GM18861 (cell line): ENCODE data around the gene CCDC192.
"Not testable (repeated sequence)": the region's sequence is repeated elsewhere in the genome, so short reads cannot be mapped to it uniquely, and the experiment has no call there.

Experiments
- ATAC-seq: cut with Tn5 transposase; IDR thresholded peaks from one replicate; pipeline ENCODE4 v1.9.1; 2021; ENCODE audit not compliant: unreplicated experiment

CCDC192 gene

DNA sequence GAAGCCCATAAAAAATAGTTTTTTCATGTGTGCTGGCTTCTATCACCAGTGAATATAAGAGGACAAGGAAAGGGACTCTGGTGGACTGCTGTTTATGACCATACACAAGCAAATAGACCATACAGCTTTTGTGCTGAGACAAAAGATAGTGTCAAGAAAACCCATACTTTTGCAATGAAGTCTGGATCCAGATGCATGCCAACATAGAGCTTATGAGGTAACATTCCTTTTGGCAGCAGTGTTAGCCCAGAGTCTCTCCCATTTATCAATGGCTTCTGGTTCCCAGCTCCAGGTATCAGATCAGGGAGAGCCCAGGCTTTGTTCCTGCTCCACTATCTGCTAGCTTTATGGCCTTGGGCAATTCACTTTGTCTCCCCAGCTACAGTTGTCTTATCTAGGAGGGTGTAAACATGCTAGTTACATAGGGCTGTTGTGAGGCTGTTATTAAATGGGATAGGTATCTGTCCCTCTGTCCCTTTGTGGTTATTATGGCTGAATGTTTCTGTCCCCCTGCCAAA is 55.6 kb downstream of the CCDC192 start:
- ATAC-seq = no peak

DNA sequence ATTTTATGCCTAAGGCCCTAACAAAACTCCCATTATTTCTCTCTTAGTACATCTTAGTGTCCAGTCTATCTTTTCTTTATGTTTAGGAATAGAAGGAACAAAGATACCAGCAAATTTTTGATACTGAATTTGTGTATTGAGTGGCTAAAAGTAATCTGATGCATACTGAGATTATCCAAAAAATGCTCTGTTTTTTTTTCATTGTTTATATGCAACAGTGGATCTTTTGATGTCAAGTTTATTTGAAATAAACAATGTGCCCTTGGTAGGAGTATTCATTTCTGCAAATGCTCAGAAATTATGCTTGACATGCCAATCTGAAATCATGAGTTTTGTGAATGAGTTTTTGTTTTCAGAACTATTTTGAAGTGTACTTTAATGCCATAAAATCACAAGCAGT is 58.7 kb downstream of the CCDC192 start:
- ATAC-seq = no peak

DNA sequence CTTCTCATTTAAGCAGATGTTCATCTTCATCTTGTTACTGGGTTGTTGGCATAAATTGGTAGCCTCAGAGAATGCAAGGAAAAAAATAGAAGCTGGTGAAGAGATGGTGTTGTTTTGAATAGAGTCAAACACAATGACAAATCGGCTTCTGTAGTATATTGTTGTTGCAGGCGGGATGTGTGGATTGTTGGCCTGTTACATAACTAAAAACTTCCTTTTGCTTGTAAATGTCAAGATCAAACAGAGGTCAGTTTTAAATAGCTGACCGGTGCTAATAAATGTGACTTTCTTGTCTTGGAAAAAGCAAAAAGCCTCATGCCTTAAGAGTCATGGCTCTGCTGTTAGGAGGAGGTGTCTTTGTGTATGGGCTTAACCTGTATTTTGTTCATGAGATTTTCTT is 59.2 kb downstream of the CCDC192 start:
- no peak for ATAC-seq

DNA sequence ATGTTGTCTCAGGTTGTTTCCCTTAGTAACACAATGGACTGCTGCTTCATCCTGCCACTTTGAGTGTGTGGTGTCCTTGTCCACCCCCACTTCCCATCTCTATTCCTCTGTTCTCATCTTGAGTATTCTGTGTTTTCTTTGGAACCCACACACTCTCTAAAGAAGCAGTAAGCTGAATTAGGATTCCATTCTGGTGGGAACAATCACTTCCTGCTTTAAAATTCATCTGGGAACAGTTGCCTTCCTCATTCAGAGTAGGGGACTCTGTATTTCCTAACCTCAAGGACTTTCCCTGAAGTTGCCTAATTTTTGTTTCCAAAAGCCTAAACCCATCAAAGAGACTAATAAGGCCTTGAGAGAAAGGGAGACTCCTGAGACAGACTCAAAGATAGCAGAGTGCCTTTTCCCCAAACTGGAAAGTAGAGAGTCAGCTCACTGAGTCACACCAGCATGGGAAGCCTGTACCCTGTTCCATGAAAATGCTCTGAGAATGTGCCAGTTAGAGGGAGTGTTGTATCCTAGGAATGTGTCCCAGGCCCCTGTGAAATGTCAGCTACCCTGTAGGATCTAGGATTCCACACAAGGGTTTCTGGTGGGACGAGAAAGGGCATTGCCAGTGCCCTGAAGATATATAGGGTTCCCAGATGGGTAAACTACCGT is 63.6 kb downstream of the CCDC192 start:
- ATAC-seq = no peak

DNA sequence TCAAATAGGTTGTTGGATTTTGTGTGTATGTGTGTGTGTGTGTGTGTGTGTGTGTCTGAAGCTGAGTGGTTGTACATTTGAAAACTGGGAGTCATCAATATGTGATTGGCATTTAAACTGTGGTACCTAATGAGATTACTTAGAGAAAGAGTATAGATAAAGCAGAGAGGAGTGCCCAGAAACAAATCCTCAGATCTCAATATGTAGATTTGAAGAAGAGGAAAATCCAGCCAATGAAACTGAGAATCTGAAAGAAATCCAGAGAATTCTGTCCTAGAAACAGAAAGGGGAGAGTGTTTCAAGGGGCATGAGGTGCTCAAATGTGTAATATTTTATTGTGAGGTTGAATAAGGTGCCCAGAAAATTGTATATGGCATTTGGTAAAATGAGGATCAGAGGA is 66.2 kb downstream of the CCDC192 start:
- ATAC-seq = no peak

DNA sequence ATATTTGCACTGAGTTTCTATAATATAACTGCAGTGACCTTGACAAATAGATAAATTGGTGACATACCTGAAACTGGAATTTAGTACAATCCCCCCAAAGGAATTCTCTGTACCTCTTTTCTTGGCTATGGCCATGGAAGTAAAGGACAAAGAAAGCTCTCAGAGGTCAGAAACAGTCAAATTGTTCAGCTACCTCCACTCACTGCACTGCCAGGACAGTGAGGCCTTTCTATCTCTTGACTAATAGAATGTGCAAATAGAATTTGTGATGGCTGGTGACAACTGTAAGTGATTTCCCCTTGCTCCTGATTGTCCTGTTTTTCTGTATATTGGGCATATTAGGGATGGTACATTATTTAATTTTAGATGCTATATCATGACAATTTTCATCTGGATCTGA is 67.1 kb downstream of the CCDC192 start:
- ATAC-seq = no peak

DNA sequence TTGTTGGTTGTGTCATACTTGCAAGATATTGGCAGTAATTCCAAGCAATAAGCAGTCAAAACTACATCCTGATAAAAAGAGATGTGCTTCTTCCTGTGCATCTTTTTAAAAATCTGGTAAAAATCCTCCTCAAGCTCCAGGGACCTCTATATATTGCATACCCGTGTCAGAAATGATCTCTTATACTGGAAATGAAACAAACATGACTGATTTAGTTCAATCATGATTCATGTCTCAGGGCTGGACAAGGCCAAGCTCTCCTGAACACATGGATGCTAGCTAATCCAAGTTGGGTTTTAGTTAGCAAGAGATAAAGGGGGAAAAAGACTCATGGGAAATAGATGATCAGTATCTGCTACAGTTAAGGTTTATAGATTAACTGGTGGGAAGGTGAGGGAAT is 69.3 kb downstream of the CCDC192 start:
- no peak for ATAC-seq

DNA sequence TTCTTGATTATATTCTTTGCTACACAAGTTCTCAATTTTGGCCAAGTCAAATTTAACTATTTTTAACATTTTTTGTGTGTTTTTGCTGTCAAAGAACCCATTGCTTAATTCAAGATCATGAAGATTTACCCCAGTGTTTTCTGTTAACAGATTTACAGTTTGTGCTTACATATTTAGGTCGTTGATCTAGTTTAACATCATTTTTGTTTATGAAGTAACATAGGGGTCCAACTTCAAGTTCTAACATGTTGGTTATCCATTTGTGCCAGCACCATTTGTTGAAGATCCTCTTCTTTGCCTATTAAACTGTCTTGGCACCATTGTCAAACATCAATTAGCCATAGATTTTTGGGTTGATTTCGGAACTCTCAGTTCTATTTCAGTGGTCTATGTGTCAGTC is 71.0 kb downstream of the CCDC192 start:
- ATAC-seq = no peak

DNA sequence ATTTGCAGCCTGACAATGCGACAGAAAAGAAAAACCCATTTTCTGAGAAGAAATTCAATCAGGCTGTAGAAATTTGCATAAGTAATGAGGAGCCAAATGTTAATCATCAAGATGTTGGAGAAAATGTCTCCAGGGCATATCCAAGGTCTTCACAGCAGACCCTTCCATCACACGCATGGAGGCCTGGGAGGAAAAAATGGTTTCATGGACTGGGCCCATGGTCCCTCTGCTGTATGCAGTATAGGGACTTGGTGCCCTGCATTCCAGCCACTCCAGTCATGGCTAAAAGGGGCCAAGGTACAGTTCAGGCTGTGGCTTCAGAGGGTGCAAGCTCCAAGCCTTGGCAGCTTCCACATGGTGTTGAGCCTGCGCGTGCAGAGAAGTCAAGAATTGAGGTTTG is 73.3 kb downstream of the CCDC192 start:
- no peak for ATAC-seq

DNA sequence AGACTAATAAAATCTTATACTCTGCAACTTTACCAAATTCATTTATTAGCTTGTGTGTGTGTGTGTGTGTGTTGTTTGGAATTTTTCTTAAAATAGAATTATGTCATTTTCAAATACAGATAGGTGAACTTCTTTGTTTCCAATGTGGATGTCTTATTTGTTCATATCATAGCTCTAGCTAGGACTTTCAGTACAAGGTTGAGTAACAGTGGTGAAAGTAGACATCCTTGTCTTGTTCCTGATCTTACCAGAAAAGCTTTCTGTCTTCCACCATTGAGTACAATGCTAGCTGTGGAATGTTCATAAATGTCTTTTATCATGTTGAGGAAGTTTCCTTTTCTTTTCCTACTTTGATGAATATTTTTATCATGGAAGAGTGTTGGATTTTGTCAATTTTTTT is 74.8 kb downstream of the CCDC192 start:
- ATAC-seq = no peak

DNA sequence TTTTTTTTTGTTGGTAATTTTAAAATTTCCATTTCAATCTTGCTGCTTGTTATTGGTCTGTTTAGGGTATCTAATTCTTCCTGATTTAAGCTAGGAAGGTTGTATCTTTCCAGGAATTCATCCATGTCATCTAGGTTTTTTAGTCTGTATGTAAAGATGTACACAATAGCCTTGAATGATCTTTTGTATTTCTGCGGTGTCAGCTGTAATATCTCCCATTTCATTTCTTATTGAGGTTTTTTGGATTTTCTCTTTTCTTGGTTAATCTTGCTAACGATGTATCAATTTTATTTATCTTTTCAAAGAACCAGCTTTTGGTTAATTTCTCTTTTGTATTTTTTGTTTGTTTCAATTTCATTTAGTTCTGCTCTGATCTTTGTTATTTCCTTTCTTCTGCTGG is 79.3 kb downstream of the CCDC192 start:
- ATAC-seq = not testable (repeated sequence)

DNA sequence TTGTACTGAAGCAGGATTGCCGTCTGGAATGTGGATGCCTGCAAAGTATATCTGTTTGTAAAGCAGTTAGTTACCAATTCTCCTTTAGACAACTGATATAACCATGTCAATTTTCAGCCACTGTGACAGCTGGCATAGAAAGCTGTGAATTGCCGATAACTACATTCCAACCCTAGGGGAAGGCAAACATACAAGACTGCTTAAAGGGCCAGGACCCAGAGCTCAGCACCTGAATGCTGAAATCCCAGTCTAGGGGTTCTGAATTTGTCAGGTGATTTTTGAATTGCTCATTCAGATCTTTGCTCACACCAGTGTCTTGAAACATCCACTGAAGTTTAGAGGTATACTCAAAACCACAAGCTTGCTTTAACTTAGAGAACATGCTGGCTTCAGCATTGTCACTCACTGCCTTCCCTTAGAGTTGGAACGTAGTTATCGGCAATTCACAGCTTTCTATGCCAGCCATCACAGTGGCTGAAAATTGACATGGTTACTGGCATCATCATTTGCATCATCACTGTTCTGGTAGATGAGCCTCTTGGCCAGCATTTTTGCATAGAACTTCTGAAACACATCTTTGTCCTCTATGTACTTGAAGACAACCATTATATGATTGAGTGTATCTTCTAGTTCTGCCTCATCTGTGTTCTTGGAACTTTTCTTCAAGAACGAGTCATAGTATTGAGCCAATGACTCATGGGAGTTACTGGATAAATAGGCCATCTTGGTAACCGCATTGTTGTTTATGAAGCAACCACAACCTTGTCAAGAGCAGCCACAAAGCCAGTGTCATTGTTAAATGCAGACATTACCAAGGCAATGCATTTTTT is 82.1 kb downstream of the CCDC192 start:
- ATAC-seq = peak; percentile 87

DNA sequence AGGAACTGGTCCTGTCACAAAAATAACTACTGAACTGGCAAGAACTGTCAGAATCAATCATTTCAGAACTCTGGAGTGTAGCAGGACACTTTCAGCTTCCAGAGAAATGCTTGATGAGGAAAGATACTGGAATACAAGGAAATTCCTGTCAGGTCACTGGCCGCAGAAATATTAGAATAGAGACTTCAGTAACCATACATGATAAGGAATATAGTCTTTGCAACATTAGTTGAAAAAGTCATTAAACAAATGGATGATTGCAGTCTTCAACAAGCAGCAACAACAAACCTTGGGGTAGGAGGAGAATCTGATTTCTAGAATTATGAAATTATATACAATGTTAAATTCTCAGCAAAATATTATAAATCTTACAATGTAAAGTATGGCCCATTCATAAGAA is 88.2 kb downstream of the CCDC192 start:
- no peak for ATAC-seq

DNA sequence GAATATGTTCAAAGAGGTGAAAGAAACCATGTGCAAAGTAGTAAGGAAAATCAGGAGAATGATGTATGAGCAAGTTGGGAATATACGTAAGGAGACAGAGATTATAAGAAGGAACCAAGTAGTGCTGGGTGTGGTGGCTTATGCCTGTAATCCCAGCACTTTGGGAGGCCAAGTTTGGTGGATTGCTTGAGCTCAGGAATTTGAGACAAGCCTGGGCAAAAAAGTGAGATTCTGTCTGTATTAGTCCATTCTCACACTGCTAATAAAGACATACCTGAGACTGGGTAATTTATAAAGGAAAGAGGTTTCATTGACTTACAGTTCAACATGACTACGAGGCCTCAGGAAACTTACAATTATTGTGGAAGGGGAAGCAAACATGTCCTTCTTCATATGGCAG is 88.7 kb downstream of the CCDC192 start:
- ATAC-seq = not testable (repeated sequence)

DNA sequence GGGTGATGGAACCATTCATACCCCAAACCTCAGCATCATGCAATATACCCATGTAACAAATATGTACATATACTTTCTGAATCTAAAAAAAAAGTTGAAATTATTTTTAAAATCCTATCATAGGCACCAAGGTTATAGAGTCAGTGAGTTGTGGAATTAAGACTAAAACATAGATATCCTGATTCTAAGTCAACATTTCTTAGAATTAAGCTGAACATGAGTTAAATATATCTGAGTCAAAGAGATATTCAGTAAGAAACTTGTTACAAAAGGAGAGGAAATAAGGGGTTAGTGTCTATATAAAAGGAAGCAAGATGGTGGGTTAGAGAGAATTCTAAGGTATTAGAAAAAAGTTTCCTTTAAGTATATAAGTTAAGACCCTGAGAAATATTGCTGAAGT is 89.9 kb downstream of the CCDC192 start:
- ATAC-seq = no peak

DNA sequence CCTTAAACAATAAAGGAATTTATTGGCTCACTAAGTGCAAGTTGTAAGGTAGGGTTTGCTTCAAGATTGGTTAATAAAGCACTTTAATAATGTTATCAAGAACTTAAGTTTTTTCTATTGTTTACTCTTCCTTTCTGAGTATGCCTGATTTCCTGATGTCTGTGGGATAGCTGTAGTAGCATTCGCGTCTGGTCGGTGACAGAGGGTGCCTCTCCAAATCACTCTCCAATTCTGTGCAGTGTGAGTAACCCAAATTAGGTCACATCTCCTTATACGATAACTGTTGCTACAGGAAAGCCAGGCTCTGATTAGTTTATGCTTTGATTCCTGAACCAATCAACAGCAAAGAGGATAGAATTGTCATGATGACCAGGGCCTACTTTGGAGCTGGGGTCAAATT is 90.7 kb downstream of the CCDC192 start:
- no peak for ATAC-seq

DNA sequence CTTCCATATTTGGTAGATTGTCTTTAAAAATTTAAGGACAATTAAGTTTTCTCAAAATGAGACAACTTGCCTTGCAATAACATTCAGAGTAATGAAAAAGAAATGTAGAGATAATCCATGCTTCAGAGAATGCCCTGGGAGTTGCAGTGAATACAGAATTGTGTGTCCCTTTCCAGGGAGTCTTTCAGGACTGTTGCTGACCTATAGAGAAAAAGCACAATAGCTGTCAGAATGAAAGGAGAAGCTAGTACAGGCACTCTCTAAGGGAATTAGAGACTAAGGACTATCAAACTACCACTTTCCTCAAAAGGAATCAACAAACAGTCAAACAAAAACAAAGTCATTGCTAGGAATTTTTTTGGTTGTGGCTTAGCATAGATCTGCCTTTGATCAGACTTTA is 93.0 kb downstream of the CCDC192 start:
- ATAC-seq = no peak

DNA sequence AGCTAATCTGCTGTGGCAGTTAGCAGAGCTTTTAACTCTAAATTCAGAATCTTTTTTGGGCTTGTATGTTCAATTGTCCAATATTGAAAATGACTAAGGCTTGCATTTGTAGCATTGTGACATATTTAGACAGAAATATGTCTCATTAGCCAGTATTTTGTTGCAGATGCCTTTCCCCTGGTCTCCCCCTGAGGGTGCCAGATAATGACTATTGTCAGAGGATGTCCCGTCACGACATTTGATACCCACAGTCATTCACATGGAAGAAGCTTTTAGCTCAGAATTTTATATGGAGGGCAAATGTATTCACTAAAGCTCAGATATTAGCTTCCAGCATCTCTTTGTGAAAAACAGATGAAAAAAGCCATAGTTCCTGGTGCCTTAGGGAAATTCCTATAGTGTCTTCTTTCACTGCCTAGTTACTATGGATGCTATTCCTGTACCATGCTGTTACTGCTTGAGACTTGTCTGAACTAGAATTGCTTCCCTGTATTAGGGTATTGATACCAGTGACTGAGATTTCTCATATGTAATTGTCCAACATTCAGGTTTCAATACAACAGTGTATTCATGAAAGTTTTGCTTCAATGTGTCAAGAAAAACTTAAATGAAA is 96.2 kb downstream of the CCDC192 start:
- ATAC-seq = no peak

DNA sequence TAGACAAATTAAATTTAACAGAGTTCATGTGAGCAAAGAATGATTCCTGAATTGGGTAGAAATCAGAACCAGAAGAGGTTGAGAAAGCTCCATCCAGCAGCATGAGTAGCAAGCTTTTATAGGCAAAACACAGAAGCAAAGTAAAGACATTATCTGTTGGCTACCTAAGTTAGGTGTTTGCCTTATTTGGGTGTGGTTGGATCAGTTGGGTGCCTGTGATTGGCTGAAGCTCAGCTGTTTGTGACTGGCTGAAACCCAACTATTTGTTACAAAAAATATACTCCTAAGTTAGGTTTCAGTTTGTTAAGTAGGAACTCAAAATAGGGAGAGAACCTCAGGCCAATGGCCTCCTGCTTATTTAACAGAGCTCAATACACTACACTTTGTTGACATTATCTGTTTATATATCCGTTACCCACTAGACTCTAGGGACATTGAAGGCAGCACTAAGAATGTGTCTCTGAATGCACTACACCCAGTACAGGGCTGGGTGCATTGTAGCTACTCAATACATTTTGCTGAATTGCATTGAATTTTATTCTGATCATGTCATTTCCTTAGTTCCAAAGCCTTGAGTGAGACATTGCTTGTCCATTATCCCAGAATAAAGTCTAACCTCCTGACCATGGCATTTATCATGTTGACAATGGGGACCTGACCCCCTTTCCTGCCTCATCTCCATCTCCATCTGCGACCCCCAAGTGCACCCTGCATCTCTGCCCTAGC is 98.7 kb downstream of the CCDC192 start:
- ATAC-seq = no peak

DNA sequence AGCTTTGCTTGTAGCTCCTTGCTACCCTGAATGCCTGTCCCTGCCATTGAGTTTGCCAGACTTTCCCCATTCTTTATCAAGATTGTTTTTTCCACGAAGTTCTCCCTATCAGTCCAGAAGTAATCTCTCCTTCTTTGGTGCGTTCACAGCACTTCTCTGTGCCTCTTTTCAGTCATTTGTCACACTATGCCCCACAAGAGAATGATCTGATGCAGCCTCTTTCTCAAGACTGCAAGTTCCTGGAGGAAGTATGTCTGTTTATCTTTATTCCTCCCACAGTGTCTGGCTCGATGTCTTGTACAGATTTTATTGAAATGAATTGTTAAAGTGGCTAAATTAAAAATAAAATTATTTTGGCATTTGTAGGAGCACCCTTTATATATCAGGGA is 99.3 kb downstream of the CCDC192 start:
- ATAC-seq = no peak

DNA sequence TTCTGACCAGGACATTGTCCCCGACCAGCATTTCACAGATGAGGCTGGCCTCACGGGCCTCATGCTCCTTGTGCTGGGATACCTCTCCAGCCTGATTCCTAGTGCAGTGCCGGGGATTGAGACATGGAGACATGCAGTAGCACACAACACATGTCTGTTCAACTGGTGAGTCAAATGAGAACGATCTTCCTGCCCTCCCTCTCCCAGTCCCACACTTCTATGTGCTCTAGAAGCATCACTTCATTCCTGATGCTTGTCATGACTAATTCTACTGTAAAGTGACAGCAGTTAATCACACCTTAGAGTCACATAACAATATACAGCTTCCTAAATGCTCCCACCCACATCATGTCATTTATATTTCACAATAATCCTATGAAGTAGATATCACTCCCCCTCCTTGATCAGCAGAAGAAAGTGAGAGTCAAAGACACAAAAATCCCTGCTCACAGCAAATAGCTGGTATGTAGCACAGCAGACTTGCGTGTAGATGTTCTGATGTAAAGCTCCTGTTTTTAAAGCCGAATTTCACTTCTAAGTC is 101.8 kb downstream of the CCDC192 start:
- no peak for ATAC-seq
